Endothelial cell of umbilical vein (primary cell): ENCODE data around the gene NAP1L1. TPM values are rescaled to one million over a fixed set of nuclear protein-coding genes. Genes with fewer than 3 reads are reported as not detected.
A peak's percentile ranks its signal among the peaks of the same experiment; 100 is the strongest.

Experiments used
- BruUV-seq: library from RNA; stranded (reverse); fragments of 400-500 nt; replicated peaks from 2 replicates; lab custom pipeline; 2021; lab: Mats Ljungman, UMichigan
- CTCF ChIA-PET: fragments of 300-600, 350-600 bp; sonication (Branson Sonifier 250); formaldehyde crosslinking; loops from one replicate; lab custom pipeline; 2021; ENCODE audit warnings: antibody characterized with exemption, inconsistent platforms; lab: Charles Lee
- POLR2A ChIA-PET: fragments of 300-600, 350-600 bp; sonication (Branson Sonifier 250); formaldehyde crosslinking; loops from one replicate; lab custom pipeline; 2021; ENCODE audit warnings: antibody characterized with exemption, inconsistent platforms; lab: Charles Lee
- DNase-seq: peaks from one replicate; pipeline ENCODE4 v3.0.0-alpha.2; 2011; ENCODE audit warnings: low read depth, low spot score
- FAIRE-seq: peaks from 2 replicates; lab custom pipeline; 2011; peaks lifted over from hg19 to GRCh38; lab: Jason Lieb, UNC
- H2AFZ ChIP-seq: 2 replicates; pipeline ENCODE4 v1.6.0; 2012; ENCODE audit warnings: low read depth, low read length, control low read depth, inconsistent platforms
- H3K27ac ChIP-seq: 2 replicates; pipeline ENCODE4 v1.5.1; 2011; ENCODE audit warnings: low read depth, mild to moderate bottlenecking, control low read depth, low read length, moderate library complexity; ENCODE audit not compliant: insufficient read depth
- H3K27me3 ChIP-seq, 2 experiments: 2 replicates each; pipeline versions ENCODE4 v1.6.0 to v1.6.1; 2011; ENCODE audit warnings: low read length in 2 of 2, mixed read lengths in 1 of 2; ENCODE audit not compliant: control insufficient read depth in 2 of 2, insufficient read depth in 2 of 2
- H3K36me3 ChIP-seq, 2 experiments: 2 replicates in 1 of 2; 3 replicates in 1 of 2; pipeline ENCODE4 v1.5.1; 2011; ENCODE audit warnings: low read length in 2 of 2, mild to moderate bottlenecking in 1 of 2, moderate library complexity in 1 of 2; ENCODE audit not compliant: control insufficient read depth in 2 of 2, insufficient read depth in 2 of 2; ENCODE audit errors: extremely low read depth in 1 of 2
- H3K4me1 ChIP-seq: 3 replicates; pipeline ENCODE4 v1.5.1; 2011; ENCODE audit warnings: mild to moderate bottlenecking, low read length; ENCODE audit not compliant: control insufficient read depth, insufficient read depth; ENCODE audit errors: extremely low read depth
- H3K4me2 ChIP-seq: 2 replicates; pipeline ENCODE4 v1.6.1; 2011; ENCODE audit warnings: low read length, control low read depth, mixed read lengths; ENCODE audit not compliant: insufficient read depth
- H3K4me3 ChIP-seq, 3 experiments: fragments of 200-600 bp in 1 of 3; sonication (generic), shearing (Covaris generic) in 1 of 3; replicated peaks in 1 of 3; 2 replicates each; pipeline ENCODE4 v1.5.1; 2011 to 2016; ENCODE audit warnings: control low read depth in 3 of 3, low read length in 3 of 3, mild to moderate bottlenecking in 2 of 3, inconsistent platforms in 1 of 3, low read depth in 1 of 3, moderate library complexity in 1 of 3; ENCODE audit not compliant: insufficient read depth in 1 of 3
- H3K79me2 ChIP-seq: 2 replicates; pipeline ENCODE4 v1.6.0; 2012; ENCODE audit warnings: low read length, inconsistent platforms; ENCODE audit not compliant: control insufficient read depth, insufficient read depth
- H3K9ac ChIP-seq: replicated peaks from 2 replicates; pipeline ENCODE3; 2011; ENCODE audit warnings: low read length, control low read depth; ENCODE audit not compliant: insufficient read depth; ENCODE audit errors: extremely low read depth
- H3K9me1 ChIP-seq: replicated peaks from 3 replicates; pipeline ENCODE4 v1.6.0; 2011; ENCODE audit warnings: mild to moderate bottlenecking, low read length; ENCODE audit not compliant: control insufficient read depth, insufficient read depth; ENCODE audit errors: extremely low read depth
- H3K9me3 ChIP-seq: replicated peaks from 2 replicates; pipeline ENCODE4 v1.5.1; 2012; ENCODE audit warnings: low read length, inconsistent platforms; ENCODE audit not compliant: control insufficient read depth, insufficient read depth
- H4K20me1 ChIP-seq: replicated peaks from 2 replicates; pipeline ENCODE3; 2011; ENCODE audit warnings: mild to moderate bottlenecking, low read length; ENCODE audit not compliant: control insufficient read depth, insufficient read depth; ENCODE audit errors: extremely low read depth
- EZH2 ChIP-seq: IDR thresholded peaks from 2 replicates; pipeline ENCODE4 v1.6.1; 2012; ENCODE audit warnings: borderline replicate concordance, low read depth, mild to moderate bottlenecking, moderate library complexity, low read length, inconsistent platforms; ENCODE audit not compliant: severe bottlenecking
- FOS ChIP-seq: IDR thresholded peaks from 2 replicates; pipeline ENCODE4 v1.6.1; 2011; ENCODE audit warnings: mild to moderate bottlenecking, low read length, moderate library complexity, borderline replicate concordance; ENCODE audit not compliant: insufficient read depth
- GATA2 ChIP-seq: IDR thresholded peaks from 2 replicates; pipeline ENCODE4 v1.7.0; 2011; ENCODE audit warnings: low read depth, mild to moderate bottlenecking, moderate library complexity, mixed read lengths, low read length; ENCODE audit not compliant: insufficient read length, insufficient read depth
- JUN ChIP-seq: IDR thresholded peaks from 2 replicates; pipeline ENCODE4 v1.6.1; 2011; ENCODE audit warnings: borderline replicate concordance, low read depth; ENCODE audit not compliant: insufficient read length, insufficient read depth
- MYC ChIP-seq: IDR thresholded peaks from one replicate; pipeline ENCODE4 v1.6.1; 2011; ENCODE audit warnings: mild to moderate bottlenecking, low read depth, low read length
- POLR2A ChIP-seq: IDR thresholded peaks from 2 replicates; pipeline ENCODE4 v1.6.1; 2012; ENCODE audit warnings: low read depth, mild to moderate bottlenecking, control low read depth, low read length
- POLR2AphosphoS5 ChIP-seq: IDR thresholded peaks from 2 replicates; pipeline ENCODE4 v1.6.1; 2012; ENCODE audit warnings: low read depth, mild to moderate bottlenecking, control low read depth, low read length, moderate library complexity; ENCODE audit not compliant: insufficient read depth
- dilution Hi-C: fragments of 300-500 bp; cut with MboI; formaldehyde crosslinking; loops from one replicate; pipeline ENCODE4 v1.15.0; 2019; ENCODE audit warnings: low sequenced_read_pairs; ENCODE audit not compliant: extremely low pct_ligation_motif_present
- intact Hi-C: fragments of 100-400 bp; cut with micrococcal nuclease; formaldehyde crosslinking; loops from one replicate; pipeline ENCODE4 v1.10.0; 2022
- polyA plus RNA-seq, 4 experiments: library from polyadenylated mRNA; depleted of rRNA in 3 of 4; stranded (reverse) in 3 of 4; unstranded in 1 of 4; fragments of >200 nt; gene quantifications; 2 replicates each; pipeline versions ENCODE4 v1.2.1 to v1.2.3, GENCODE V29; 2011 to 2012; ENCODE audit warnings: missing spikeins in 1 of 4
- total RNA-seq: library from RNA; stranded (reverse); gene quantifications from 2 replicates; pipeline ENCODE4 v1.2.3, GENCODE V29; 2021
- TF ChIP-seq, protein P1 (sequence below): IDR thresholded peaks from 2 replicates; pipeline ENCODE4 v1.6.1; 2011; ENCODE audit not compliant: insufficient read depth, insufficient read length
- TF ChIP-seq, protein P2 (sequence below), 2 donors: IDR thresholded peaks; 1 replicate in 1 of 2; 2 replicates in 1 of 2; pipeline ENCODE4 v1.5.1; 2011; ENCODE audit warnings: low read length in 2 of 2, mild to moderate bottlenecking in 2 of 2, moderate library complexity in 2 of 2, control low read depth in 1 of 2, inconsistent platforms in 1 of 2, low read depth in 1 of 2; ENCODE audit not compliant: insufficient read depth in 1 of 2; ENCODE audit errors: extremely low read depth in 1 of 2

Gene NAP1L1
- total and polyA plus RNA-seq, 2 donors (not counting 3 experiments of a cell fraction or from before 2014, with no cell fraction given), result 127 to 649 TPM

DNA sequence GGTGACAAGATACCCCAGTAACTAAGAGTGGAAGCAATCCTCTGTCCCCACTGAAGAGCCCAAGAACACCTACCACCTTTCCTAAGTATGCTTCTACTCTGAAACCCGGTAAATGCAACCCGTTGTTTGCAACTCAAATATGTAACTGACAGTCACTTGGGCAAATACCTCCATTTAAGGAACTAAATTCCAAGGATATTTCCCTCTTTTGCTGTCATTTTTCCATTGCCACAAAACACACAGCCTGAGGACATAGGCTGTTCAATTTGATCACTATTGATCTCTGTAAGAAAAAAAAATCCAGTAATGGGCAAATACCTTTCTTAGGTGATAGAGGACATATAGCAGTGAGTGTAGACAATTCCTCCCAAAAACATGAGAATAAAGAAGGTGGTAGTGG is 46.3 kb downstream of the NAP1L1 start:
- intact Hi-C loops (loop anchor here (10.0 kb wide), 1 partner anchor 253 kb away; no protein-coding TSS in a partner anchor), dilution Hi-C loops (loop anchor here (25.0 kb wide), 1 partner anchor 526 kb away; the partner anchor contains the start of gene KRR1)
- H3K4me1 ChIP-seq, result peaks cover 23% of the 10 kb centered on the region
- peak overlapping the region; percentile 71 for H3K9ac ChIP-seq
- no peaks in the 10 kb centered on the region for H3K9me1 ChIP-seq
- peak overlapping the region; percentile 88 for H3K27ac ChIP-seq
- FAIRE-seq (no peak), DNase-seq (no peak)
- TF ChIP-seq POLR2AphosphoS5 (no peak), FOS (no peak), MYC (no peak), GATA2 (no peak), JUN (no peak), EZH2 (no peak), POLR2A (no peak)
- TF ChIP-seq, protein P1, sequence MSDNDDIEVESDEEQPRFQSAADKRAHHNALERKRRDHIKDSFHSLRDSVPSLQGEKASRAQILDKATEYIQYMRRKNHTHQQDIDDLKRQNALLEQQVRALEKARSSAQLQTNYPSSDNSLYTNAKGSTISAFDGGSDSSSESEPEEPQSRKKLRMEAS, result no peak
- TF ChIP-seq, protein P2, sequence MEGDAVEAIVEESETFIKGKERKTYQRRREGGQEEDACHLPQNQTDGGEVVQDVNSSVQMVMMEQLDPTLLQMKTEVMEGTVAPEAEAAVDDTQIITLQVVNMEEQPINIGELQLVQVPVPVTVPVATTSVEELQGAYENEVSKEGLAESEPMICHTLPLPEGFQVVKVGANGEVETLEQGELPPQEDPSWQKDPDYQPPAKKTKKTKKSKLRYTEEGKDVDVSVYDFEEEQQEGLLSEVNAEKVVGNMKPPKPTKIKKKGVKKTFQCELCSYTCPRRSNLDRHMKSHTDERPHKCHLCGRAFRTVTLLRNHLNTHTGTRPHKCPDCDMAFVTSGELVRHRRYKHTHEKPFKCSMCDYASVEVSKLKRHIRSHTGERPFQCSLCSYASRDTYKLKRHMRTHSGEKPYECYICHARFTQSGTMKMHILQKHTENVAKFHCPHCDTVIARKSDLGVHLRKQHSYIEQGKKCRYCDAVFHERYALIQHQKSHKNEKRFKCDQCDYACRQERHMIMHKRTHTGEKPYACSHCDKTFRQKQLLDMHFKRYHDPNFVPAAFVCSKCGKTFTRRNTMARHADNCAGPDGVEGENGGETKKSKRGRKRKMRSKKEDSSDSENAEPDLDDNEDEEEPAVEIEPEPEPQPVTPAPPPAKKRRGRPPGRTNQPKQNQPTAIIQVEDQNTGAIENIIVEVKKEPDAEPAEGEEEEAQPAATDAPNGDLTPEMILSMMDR (IDR thresholded peaks at IDR 0.05; ENCODE audit: extremely low read depth in 1 of 2, insufficient read depth in 1 of 2, low read depth in 1 of 2, low read length in 2 of 2), result no peak
- H2AFZ ChIP-seq, result no peak overlapping the region
- POLR2A ChIA-PET, result no interaction called here
- BruUV-seq, result no TSS peak
- H3K36me3 ChIP-seq, result no peaks in the 10 kb centered on the region
- no peaks in the 10 kb centered on the region for H3K9me3 ChIP-seq
- CTCF ChIA-PET, result interaction anchor here (1.0 to 2.4 kb wide), 23 partner anchors 10 to 554 kb away, joined by 3 to 48 read pairs (median 5); partner anchors contain the start of gene BBS10
- H3K4me3 ChIP-seq, result peak overlapping the region in 1 of 3 experiments; percentile 45
- H4K20me1 ChIP-seq, result no peaks in the 10 kb centered on the region
- H3K79me2 ChIP-seq, result no peaks in the 10 kb centered on the region
- H3K27me3 ChIP-seq, result no peaks in the 10 kb centered on the region
- peak overlapping the region; percentile 86 for H3K4me2 ChIP-seq
